Raji (cell line): ENCODE results near the gene PFN4.

Experiments
- POLR2A ChIP-seq: IDR thresholded peaks from 2 replicates; pipeline ENCODE4 v1.6.1; 2011; ENCODE audit warnings: low read depth, low read length, control low read depth; ENCODE audit not compliant: insufficient read depth

PFN4 gene

DNA sequence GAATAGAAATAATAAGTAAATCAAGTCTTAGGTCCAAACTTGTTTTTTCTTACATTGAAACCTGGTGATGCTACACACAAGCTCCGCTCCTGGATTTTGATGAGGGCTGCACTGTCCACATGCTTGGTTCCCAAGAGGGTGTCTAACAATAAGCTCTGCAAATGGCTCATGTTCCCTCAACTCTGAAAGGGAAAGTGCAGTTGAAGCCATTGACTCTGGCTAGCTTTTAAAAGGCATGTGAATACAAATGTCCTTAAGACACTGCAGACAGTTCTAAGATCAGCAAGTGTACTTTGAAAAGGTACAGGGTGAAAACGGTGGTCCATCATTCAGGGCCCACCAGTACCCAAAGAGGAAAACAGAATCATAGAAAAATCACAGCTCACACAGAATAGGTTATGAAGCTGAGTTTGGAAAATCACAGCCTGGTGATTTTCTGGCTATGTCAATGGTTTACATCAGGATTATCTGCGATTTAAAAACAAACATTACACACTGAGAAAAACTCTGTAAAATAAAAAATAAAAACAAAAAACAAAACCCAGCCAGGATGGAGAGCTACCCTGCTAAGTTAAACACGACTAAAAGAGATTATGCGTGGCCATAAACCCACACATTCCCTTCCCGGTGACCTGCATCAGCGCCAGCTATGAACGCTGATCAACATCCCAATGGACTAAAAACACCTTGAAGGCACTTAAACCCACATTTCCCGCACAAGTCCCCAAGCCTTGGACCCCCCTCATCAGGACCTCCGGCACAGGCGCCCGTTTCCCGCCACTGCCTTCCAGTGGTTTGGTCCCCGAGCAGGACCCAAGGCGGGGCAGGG is 554 bp downstream of the PFN4 start:
- TF ChIP-seq POLR2A = no peak

DNA sequence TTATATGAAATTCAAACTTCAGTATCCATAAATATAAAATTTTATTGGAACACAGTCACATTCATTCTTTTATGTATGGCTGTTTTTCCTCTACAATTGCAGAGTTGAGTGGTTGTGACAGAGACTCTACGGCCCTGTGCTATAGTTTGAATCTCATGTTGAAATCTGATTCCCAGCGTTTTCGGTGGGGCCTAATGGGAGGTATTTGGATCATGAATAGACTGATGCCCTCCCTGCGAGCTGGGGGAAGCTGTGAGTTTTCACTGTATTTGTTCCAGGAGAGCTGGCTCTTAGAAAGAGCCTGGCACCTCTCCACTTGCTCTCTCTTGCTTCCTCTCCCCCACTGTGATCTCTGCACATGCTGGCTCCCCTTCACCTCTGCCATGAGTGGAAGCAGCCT is 1.7 kb downstream of the PFN4 start:
- TF ChIP-seq POLR2A = no peak

DNA sequence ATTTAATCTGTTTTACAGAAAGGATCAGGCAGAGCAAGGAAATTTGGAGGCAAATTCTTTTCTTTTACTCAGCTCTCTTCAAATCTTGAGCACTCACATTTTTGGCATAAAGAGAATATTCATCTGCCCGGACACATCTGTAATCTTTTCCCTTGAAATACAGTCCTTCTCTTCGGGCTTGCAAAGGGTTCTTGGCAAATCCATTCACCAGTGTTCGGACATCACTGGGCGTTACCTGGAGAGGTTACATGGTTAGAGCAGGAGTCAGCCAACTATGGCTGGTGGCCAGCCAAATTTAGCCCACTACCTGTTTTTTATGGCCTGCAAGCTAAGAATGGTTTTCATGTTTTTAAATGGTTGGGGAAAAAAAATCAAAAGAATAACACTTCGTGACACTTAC is 2.1 kb downstream of the PFN4 start:
- no peak for TF ChIP-seq POLR2A

DNA sequence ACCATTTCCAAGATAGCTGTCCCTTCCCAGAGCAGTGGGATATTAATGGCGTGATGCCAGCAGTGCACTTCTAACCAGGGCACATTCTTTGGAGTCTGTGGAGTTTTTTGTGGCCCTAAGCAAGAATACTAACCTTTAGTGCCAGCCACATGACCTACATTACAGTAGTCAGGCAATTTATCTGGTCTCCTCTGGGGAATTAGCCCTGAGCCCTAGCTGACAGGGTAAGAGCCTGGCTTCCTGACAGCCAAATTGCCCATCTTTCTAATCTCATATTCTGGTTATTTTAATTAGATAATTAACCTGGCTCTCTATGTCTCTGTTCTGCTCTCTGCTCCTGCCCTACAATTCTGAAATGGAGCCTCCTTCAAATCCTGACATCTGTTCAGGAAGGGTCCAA is 5.2 kb downstream of the PFN4 start:
- no peak for TF ChIP-seq POLR2A

DNA sequence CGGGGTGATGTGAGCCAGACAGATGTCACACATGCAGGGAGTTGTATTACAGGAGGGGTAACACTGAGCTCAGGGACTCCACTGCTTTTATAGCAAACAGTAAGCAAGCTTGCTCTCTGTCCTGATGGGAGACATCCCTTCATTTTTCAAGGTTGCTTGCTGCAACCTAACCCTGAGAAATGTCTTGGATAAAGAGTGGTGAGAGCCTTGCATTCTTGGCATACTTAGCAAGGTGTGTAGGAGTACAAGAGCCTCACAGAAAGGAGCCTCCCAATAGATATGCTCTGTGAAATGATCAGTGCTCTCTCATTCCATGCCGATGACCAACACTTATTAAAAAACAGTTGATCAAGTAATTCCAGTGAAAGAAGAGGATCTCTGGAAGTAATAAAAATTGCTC is 8.1 kb downstream of the PFN4 start:
- no peak for TF ChIP-seq POLR2A

DNA sequence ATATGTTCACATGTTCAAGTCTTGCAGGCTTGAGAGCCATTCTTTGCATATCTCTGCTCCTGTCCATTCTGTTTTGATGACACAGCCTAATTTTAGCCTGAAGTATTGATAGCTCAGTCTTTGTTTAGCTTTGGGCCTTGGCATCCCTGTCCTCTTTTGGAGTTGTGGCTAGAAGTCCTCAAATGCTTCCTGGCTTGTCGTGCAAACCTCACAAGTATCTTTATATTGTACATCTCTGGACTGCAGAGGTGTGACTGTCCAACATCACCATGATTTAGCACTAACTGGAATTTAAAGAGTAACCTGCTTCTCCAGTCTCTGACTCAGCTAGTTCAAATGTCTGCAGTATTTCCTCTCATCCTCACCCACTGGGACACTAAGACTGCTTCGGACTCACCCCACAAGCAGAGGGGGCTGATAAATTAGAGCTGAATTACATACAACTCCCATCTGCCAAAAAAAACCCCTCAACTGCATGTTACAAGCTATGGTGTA is 11.7 kb downstream of the PFN4 start:
- no peak for TF ChIP-seq POLR2A

DNA sequence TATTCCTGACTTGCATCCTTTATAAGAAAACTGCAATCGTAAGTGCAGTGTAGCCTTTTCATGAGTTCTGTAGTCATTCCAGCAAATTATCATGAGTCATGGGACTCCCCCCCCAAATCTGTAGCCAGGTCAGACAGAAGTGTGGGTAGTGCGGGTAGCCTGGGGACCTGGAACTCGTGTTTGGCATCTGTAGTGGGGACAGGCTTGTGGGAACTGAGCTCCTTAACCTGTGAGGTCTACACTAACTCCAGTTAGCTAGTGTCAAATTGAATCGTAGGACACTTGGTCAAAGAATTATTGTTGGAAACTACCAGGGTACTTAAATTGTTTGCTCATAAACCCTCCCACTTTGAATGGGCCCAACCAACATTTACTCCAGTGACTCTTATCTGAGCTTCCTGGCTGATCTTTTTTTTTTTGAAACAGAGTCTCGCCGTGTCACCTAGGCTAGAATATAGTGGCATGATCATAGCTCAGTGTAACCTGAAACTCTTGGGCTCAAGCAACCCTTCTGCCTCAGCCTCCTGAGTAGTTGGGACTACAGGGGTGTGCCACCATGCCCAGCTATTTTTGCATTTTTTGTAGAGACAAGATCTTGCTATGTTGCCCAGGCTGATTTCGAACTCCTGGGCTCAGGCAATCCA is 12.4 kb downstream of the PFN4 start:
- TF ChIP-seq POLR2A = no peak

DNA sequence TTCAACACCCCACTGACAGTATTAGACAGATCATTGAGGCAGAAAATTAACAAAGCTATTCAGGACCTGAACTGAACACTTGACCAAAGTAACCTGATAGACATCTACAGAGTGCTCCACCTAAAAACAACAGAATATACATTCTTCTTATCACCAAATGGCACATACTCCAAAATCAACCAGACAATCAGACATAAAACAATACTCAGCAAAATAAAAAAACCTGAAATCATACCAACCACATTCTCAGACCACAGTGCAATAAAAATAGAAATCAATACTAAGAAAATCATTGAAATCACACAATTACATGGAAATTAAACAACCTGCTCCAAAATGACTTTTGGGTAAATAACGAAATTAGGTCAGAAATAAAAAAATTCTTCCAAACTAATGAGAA is 15.8 kb downstream of the PFN4 start:
- TF ChIP-seq POLR2A = no peak

DNA sequence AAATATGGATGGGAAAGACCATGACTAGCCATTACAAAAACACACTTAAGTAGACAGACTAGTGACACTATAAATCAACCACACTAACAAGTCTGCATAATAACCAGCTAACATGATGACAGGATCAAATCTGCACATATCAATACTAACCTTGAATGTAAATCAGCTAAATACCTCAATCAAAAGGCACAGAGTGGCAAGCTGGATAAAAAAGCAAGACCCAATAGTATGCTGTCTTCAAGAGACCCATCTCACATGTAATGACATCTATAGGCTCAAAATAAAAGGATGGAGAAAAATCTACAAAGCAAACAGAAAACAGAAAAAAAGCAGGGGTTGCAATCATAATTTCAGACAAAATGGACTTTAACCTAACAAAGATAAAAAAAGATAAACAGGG is 16.3 kb downstream of the PFN4 start:
- no peak for TF ChIP-seq POLR2A

DNA sequence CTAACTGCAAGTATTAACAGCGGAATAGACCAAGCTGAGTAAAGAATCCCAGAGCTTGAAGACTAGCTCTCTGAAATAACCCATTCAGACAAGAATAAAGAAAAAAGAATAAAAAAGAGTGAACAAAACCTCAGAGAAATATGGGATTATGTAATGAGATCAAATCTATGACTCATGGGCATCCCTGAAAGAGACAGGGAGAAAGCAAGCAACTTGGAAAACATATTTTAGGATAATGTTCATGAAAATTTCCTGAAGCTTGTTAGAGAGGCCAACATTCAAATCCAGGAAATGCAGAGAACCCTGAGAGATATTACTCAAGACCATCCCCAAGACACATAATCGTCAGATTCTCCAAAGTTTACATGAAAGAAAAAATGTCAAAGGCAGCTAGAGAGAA is 17.3 kb downstream of the PFN4 start:
- no peak for TF ChIP-seq POLR2A

DNA sequence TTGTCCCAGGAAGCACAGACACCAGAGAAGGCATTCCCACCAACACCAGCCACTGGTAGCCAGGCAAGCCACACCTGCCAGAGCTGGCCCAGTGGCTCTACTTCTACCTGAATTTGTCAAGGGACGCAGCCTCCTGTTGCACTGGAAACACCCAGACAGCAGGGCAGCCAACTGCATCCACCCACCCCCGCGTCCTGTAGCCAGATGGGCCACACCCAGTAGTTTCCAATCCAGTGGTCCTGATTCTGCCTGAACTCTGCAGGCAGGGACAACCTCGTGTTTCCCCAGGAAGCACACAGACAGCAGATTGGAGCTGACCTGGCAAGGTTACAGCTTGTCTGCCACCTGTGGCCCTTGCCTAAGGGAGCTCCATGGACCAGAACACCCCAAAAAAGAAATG is 18.2 kb downstream of the PFN4 start:
- TF ChIP-seq POLR2A = no peak

DNA sequence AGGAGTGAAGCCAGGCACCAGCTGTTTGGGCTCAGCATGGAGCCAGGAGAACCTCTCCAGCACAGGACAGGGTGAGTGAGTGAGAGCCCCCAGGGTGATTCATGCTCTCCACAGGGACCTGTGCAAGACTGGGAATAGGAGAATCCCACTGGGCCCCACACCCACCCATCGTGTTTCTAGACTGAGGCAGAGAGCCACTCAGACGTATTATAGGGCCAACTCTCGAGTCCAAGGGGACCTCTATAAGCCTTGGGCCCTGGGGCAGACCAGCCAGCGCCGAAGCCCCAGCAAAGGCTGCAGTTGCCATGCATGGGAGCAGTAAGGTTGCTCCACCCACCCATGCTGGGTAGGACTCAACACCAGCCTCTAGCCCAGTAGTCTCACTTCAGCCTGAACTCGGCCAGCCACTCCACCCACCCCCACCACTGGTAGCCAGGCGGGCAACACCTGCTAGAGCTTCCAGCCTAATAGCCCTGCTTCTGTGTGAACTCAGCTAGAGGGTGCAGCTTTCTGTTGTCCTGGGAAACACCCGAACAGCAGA is 19.0 kb downstream of the PFN4 start:
- no peak for TF ChIP-seq POLR2A

DNA sequence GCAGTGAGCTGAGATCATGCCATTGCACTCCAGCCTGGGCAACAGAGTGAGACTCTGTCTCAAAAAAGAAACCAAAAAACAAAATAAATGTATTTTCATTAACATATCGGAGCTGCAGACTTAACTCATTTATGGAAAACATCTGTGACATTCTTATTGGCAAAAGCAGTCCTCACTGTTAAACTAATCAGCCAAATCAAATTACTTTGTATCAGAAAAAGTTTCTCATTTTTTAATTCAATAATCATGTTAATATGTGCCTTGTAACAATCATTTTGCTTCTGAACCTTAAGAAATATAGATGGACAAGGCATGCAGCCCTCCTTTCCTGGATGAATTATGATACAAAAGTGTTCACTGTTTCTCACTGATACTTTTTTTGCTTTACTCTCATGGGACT is 20.5 kb downstream of the PFN4 start:
- TF ChIP-seq POLR2A = no peak

DNA sequence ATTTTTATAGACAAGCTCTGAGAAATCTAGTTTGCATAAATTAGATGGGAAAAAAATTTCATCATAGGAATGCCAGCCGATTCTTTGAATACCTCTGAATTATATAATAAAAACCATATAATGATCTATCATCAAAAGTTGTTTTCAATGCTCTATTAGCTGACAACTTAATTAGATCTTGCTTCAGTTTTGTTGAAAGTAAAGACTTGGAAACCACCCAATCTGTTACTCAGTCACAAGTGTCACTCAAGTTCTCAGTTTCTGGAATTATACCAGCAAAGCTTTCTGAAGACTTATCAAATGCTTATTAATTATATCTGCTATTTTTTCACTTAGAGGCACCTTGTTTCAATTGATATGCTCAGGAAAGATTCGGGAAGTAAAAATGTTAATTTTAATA is 21.1 kb downstream of the PFN4 start:
- no peak for TF ChIP-seq POLR2A

DNA sequence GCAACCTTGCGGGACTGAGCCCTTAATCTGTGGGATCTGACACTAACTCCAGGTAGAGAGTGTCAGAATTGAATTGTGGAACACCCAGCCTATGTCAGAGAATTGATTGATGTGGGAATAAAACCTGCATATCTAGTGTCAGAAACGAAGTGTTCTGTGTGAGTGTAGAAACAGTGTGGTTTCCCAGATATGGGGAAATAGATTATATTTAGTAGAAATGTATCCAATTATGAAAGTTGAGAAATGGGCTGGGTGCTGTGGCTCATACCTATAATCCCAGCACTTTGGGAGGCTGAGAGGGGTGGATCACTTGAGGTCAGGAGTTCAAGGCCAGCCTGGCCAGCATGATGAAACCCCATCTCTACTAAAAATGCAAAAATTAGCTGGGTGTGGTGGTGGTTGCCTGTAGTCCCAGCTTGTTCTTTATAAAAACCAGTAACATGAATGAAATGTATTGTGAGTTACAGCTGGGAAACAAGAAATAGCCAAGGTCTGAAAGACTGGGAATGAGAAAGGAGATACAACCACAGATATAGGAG is 34.2 kb downstream of the PFN4 start:
- TF ChIP-seq POLR2A = no peak

DNA sequence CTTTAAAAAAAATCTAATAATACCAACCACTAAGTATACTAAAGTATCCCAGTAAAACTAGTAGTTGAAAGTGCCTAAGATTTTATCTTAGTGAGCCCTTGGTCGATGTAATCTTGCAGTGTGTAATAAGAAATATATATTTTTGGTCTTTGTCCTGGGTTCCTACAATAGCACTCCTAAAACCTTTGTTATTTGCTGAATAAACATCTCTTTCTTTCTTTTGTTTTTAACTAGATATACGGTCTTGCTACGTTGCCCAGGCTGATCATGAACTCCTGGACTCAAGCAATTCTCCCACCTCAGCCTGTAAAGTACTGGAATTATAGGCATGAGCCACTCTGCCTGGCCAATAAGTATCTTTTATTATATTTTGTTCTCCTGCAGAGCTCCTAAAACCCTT is 36.1 kb downstream of the PFN4 start:
- no peak for TF ChIP-seq POLR2A
